Activated T-cell treated with anti-CD3 and anti-CD28 coated beads, Interleukin-2, amount 50 U/mL, for 72 hours (primary cell): ENCODE measurements around the gene C9orf85. TPM values are rescaled to one million over a fixed set of nuclear protein-coding genes. Genes with fewer than 3 reads are reported as not detected.

Experiments used
- ATAC-seq, 2 donors: fragments of 150-1000 bp; cut with Tn5 transposase; replicated peaks in 1 of 2; 2 replicates each; pipeline ENCODE4 v1.10.0; 2021; ENCODE audit warnings: moderate library complexity in 2 of 2, mild to moderate bottlenecking in 1 of 2
- DNase-seq, 2 donors: peaks; one replicate each; pipeline ENCODE4 v3.0.0; 2021 to 2022; ENCODE audit warnings: mixed read lengths in 1 of 2
- H3K27ac Mint-ChIP-seq: one replicate; pipeline ENCODE4 v1.8.0; 2022; ENCODE audit warnings: mild to moderate bottlenecking, moderate library complexity, mixed read lengths
- H3K27me3 Mint-ChIP-seq: one replicate; pipeline ENCODE4 v1.8.0; 2022; ENCODE audit warnings: low read depth, mixed read lengths
- H3K36me3 Mint-ChIP-seq, 2 donors: one replicate each; pipeline ENCODE4 v1.8.0; 2022; ENCODE audit warnings: mixed read lengths in 2 of 2, mild to moderate bottlenecking in 1 of 2; ENCODE audit not compliant: insufficient read depth in 2 of 2
- H3K4me1 Mint-ChIP-seq: one replicate; pipeline ENCODE4 v1.8.0; 2022; ENCODE audit warnings: low read depth, mixed read lengths
- H3K4me3 Mint-ChIP-seq, 2 donors: one replicate each; pipeline ENCODE4 v1.8.0; 2022; ENCODE audit warnings: mild to moderate bottlenecking in 2 of 2, mixed read lengths in 2 of 2, moderate library complexity in 2 of 2
- H3K9me3 Mint-ChIP-seq, 2 donors: one replicate each; pipeline ENCODE4 v1.8.0; 2022; ENCODE audit warnings: mixed read lengths in 2 of 2
- total RNA-seq, 2 donors: library from RNA; stranded (reverse); gene quantifications; one replicate each; pipeline ENCODE4 v1.2.3, GENCODE V29; 2022

The C9orf85 gene, protein sequence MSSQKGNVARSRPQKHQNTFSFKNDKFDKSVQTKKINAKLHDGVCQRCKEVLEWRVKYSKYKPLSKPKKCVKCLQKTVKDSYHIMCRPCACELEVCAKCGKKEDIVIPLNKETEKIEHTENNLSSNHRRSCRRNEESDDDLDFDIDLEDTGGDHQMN
- total RNA-seq, result 10 to 100 TPM; 13.5 to 14.1 TPM

DNA sequence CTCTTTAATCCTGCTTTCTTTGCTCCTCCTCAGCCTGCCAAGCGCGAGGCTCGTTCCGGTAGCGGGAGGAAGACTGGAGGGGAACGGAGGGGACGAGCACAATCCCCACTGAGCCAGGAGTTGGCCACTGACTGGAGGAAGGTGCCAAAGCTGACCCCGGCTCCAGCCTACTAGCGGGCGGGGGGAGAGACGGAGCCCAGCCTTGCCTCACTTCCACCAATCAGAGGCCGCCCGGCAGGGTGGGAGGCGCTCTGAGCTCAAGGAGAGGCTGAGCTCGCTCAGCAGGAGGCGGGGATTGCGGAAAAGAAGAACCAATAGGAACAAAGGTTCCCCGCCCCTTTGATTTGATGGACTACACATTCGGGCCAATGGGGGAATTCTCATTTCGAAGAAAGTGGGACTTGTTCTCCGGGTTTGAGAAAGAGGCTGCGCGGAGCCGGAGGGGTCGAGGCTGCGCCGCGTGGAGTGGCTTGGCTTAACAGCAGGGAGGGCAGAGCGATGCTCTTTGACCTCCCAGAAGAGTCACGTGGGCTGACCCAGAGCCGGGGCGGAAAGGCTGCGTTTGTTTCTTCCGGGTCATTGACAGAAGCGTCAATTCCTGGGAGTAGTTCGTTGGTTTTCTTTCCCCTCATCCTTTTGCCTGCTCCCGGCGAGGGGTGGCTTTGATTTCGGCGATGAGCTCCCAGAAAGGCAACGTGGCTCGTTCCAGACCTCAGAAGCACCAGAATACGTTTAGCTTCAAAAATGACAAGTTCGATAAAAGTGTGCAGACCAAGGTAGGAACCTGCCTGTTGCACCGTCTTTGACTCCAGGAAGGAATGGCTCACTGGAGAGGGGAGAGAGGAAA lies at the start of gene C9orf85, which contains the start of gene ABHD17B:
Gene C9orf85, plus strand, starts transcription at position 579 of the 847 bp plus-strand sequence. Its CDS starts 96 bp downstream, at position 675.
Gene ABHD17B, minus strand, starts transcription at position 133 of the 847 bp plus-strand sequence. CDS start 36,113 bp downstream, outside the sequence.
- H3K36me3 Mint-ChIP-seq, result peaks cover 1 to 4% of the 10 kb centered on the region in 2 donors
- H3K4me1 Mint-ChIP-seq, result peaks cover 67% of the 10 kb centered on the region
- ATAC-seq (peak; percentile 92 to 93), DNase-seq (peak; percentile 96 to 99)
- no peaks in the 10 kb centered on the region for H3K9me3 Mint-ChIP-seq
- H3K27ac Mint-ChIP-seq, result peak within 1 kb of the TSS; percentile 97
- no peaks in the 10 kb centered on the region for H3K27me3 Mint-ChIP-seq
- H3K4me3 Mint-ChIP-seq, result peak within 1 kb of the TSS; percentile 92 to 100

DNA sequence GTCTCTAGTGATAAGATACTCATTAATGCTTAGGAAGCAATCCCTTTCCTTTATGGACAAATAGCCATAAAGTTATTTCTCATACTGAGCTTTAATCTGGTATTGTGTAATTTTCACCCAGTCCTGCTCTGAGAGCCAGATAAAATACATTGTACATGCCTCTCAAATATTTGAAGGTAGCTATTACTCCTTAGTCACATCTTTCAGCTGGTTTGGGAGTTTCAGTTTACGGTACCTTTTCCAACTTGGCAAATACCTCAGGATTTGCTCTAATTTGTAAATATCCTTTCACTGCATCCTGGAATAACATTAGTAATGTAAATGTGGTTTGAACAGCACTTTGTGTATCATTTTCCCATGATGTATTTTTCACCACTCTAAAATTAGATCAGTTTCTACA lies 47.8 kb upstream of the C9orf85 start:
- ATAC-seq (no peak), DNase-seq (no peak)
- Mint-ChIP-seq H3K27me3 (no peaks in the 10 kb centered on the region), H3K27ac (no peak overlapping the region), H3K36me3 (peaks cover 8 to 26% of the 10 kb centered on the region in 2 donors), H3K4me1 (peaks cover 14% of the 10 kb centered on the region), H3K9me3 (peaks cover 5 to 13% of the 10 kb centered on the region in 2 donors), H3K4me3 (no peak overlapping the region)

DNA sequence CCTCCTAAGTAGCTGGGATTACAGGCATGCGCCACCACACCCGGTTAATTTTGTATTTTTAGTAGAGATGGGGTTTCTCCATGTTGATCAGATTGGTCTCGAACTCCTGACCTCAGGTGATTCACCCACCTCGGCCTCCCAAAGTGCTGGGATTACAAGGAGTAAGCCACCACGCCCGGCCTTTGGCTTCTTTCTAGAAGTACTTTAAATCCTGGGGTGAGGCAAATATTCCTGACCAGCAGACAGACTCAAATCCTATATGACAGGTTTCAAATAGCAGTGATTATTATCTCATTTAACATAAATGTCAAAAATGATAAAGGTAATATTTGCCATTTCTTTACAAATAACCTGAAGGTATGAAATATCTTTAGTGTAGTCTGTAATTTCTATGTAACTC lies 36.1 kb upstream of the C9orf85 start:
- no peak for ATAC-seq
- Mint-ChIP-seq H3K4me1 (peaks cover 13% of the 10 kb centered on the region), H3K27ac (no peak overlapping the region), H3K9me3 (peaks cover 11 to 15% of the 10 kb centered on the region in 2 donors), H3K36me3 (peaks cover 14 to 20% of the 10 kb centered on the region in 2 donors), H3K27me3 (no peaks in the 10 kb centered on the region), H3K4me3 (no peak overlapping the region)
- DNase-seq, result no peak

DNA sequence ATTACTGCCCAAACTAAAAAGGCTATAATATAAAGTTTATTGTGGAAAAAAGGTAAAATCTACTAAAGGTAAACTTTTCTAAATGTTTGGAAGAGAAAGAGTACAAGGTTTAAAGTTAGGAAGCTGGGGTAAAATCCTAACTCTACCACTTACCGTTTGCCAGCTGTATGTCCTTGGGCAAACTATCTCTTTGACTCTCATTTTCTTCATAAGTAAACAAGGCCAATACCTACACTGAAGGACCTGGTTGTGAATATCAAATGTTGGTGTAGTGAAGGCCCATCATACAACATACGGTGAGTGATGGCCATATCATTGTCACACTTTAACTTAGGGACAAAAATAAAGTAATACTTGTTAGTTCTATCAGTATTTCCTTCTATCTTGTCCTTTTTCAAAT lies 35.3 kb upstream of the C9orf85 start:
- DNase-seq (no peak), ATAC-seq (no peak)
- Mint-ChIP-seq H3K4me1 (peaks cover 13% of the 10 kb centered on the region), H3K4me3 (no peak overlapping the region), H3K27ac (no peak overlapping the region), H3K9me3 (peaks cover 13 to 18% of the 10 kb centered on the region in 2 donors), H3K27me3 (no peaks in the 10 kb centered on the region), H3K36me3 (peaks cover 19 to 24% of the 10 kb centered on the region in 2 donors)

DNA sequence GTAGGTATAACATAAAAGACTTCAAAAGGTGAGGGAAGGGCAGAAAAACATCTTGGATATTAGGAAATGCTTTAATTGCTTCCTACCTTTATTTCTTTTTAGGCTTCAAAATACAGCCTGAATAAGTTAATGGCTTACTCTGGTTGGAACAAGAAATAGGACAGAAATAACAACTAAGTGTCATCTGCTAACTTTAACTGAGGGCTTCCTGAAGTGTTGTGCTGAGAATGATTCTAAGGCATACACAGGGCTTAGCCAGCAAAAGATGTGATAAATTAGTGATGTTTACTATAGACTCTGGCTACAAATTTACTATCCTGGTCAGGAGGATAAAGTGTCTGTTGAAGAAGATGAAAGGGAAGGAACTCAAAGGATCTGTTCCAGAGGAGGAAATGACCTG lies 34.6 kb upstream of the C9orf85 start:
- Mint-ChIP-seq H3K27ac (no peak overlapping the region), H3K36me3 (peaks cover 20 to 31% of the 10 kb centered on the region in 2 donors)
- no peak for DNase-seq

DNA sequence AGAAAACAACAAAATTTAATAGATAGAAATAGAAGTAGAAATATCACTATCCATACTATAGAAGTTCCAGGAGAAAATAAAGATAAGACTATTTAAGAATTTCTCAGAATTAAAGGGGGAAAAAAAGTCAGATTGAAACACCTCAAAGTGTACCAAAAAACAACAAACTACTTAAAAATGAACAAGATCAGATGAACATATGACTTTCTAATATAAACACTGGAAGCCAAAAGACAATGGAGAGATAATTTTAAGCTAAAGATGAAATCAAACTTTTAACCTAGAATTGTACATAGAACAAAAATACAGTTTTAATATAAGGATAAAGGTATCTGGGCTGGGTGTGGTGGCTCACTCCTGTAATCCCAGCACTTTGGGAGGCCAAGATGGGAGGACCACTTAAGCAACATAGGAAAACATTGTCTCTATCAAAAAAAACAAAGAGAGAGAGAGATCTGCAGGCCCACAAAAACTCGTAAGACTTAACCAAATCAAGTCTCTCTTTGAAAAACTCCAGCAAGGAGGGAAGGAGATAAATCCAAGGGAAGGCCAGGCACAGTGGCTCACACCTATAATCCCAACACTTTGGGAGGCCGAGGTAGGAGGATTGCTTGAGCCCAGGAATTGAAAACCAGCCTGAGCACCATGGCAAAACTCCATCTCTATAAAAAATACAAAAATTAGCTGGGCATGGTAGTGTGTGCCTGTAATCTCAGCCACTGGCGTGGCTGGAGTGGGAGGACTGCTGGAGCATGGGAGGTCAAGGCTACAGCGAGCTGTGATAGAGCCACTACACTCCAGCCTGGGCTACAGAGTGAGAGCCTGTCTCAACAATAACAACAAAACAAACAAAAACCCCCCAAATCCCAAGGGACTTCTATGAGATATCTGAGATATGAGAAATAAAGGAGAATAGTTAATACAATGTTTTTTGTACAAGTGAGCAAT lies 32.8 kb upstream of the C9orf85 start:
- no peak for DNase-seq
- no peaks in the 10 kb centered on the region for H3K27me3 Mint-ChIP-seq
- no peak overlapping the region for H3K27ac Mint-ChIP-seq
- H3K4me3 Mint-ChIP-seq, result no peak overlapping the region
- H3K4me1 Mint-ChIP-seq, result peaks cover 9% of the 10 kb centered on the region
- peaks cover 25 to 43% of the 10 kb centered on the region in 2 donors for H3K36me3 Mint-ChIP-seq
- H3K9me3 Mint-ChIP-seq, result peaks cover 13 to 26% of the 10 kb centered on the region in 2 donors
- ATAC-seq, result no peak

More for the DNA sequence above, 34.6 kb upstream of the C9orf85 start:
- H3K27me3 Mint-ChIP-seq, result no peaks in the 10 kb centered on the region
- H3K9me3 Mint-ChIP-seq, result peaks cover 13 to 21% of the 10 kb centered on the region in 2 donors
- ATAC-seq, result no peak
- no peak overlapping the region for H3K4me3 Mint-ChIP-seq
- peaks cover 13% of the 10 kb centered on the region for H3K4me1 Mint-ChIP-seq

DNA sequence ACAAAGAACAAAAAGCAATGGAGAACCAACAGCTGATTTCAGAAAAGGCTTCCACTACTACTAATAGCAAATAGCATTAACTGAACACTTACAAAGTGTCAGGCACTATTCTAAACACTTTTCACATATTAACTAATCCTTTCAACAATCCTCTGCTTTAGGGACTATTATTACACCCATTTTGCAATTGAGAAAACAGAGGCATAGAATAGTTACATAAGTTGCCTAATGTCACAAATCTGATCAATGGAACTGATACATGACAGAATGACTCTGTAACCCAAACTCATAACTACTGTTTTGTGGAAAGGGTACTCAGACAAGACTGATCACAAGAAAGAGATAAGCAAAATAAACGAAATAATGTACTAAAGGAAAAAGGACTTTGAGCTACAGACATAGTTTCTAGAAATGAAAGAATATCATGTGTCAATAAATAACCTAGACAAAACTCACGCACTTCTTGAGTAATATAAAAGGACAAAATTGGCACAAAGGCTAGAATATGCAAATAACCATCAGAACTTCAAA lies 31.7 kb upstream of the C9orf85 start:
- peaks cover 32 to 54% of the 10 kb centered on the region in 2 donors for H3K36me3 Mint-ChIP-seq
- H3K27ac Mint-ChIP-seq, result no peak overlapping the region
- H3K27me3 Mint-ChIP-seq, result no peaks in the 10 kb centered on the region
- peaks cover 18 to 26% of the 10 kb centered on the region in 2 donors for H3K9me3 Mint-ChIP-seq
- ATAC-seq (no peak), DNase-seq (no peak)
- no peak overlapping the region for H3K4me3 Mint-ChIP-seq
- peaks cover 9% of the 10 kb centered on the region for H3K4me1 Mint-ChIP-seq

DNA sequence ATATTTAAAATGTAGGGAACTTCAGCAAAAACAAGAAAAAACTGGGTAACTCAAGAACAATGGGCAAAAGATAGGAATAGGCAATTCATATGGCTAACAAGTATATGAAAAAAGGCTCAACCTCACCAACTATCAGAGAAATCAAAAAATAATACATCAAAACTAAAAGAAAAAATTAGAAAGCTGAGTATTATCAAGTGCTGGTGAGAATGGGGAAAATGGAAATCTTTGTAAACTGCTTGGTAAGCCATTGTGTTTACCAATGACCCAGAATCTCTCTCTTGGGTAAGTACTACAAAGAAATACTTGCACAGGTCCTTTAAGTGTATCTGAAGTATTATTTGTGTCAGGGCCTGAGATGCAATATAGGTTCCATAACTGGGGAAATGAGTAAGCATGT lies 27.4 kb upstream of the C9orf85 start:
- Mint-ChIP-seq H3K9me3 (peaks cover 12 to 20% of the 10 kb centered on the region in 2 donors), H3K4me1 (peaks cover 30% of the 10 kb centered on the region), H3K4me3 (no peak overlapping the region), H3K27me3 (no peaks in the 10 kb centered on the region), H3K36me3 (peaks cover 25 to 49% of the 10 kb centered on the region in 2 donors), H3K27ac (no peak overlapping the region)
- DNase-seq, result no peak
- no peak for ATAC-seq

DNA sequence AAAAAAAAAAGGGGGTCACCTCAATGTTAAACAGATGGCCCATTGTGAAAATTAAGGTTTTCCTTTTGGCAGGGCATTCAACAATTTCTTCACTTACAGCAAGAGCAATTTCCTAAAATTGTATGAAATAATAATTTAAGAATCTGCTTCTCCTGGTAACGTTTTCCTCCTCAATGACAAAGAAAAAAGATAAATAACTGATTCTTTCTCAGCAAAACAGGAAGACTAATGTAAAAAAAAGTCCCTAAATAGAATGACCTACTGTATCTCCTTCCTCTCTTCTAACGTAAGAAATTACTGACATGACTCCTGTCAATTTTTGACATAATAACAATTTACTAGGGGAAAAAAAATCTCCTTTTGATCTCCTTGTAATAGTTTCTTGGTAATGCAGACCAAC lies 26.0 kb upstream of the C9orf85 start:
- peak overlapping the region; percentile 11 for H3K27ac Mint-ChIP-seq
- no peak overlapping the region for H3K4me3 Mint-ChIP-seq
- peaks cover 7 to 12% of the 10 kb centered on the region in 2 donors for H3K9me3 Mint-ChIP-seq
- DNase-seq (no peak), ATAC-seq (peak in 1 of 2 donors; percentile 30)
- H3K4me1 Mint-ChIP-seq, result peaks cover 38% of the 10 kb centered on the region
- peaks cover 18 to 41% of the 10 kb centered on the region in 2 donors for H3K36me3 Mint-ChIP-seq
- H3K27me3 Mint-ChIP-seq, result no peaks in the 10 kb centered on the region

DNA sequence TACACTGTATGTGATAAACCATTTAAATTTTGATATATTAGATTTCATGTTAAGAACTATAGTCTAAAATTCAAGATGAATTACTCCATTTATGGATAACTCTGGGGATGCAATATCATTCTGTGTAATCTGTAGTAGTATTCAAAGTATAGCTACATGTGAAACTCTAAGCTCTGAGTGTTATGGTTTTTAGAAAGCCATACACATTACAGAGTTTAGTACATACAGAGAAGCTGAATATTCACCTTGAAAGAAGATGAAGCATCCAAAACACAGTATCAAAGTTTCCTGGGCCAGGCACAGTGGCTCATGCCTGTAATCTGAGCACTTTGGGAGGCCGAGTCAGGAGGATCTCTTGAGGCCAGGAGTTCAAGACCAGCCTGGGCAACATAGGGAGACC lies 25.4 kb upstream of the C9orf85 start:
- no peaks in the 10 kb centered on the region for H3K27me3 Mint-ChIP-seq
- H3K27ac Mint-ChIP-seq, result peak overlapping the region; percentile 11
- peaks cover 14 to 38% of the 10 kb centered on the region in 2 donors for H3K36me3 Mint-ChIP-seq
- peak; percentile 32 to 33 for DNase-seq
- peak overlapping the region; percentile 37 to 38 for H3K4me3 Mint-ChIP-seq
- peak; percentile 92 to 94 for ATAC-seq
- H3K9me3 Mint-ChIP-seq, result peaks cover 5 to 9% of the 10 kb centered on the region in 2 donors
- H3K4me1 Mint-ChIP-seq, result peaks cover 38% of the 10 kb centered on the region

DNA sequence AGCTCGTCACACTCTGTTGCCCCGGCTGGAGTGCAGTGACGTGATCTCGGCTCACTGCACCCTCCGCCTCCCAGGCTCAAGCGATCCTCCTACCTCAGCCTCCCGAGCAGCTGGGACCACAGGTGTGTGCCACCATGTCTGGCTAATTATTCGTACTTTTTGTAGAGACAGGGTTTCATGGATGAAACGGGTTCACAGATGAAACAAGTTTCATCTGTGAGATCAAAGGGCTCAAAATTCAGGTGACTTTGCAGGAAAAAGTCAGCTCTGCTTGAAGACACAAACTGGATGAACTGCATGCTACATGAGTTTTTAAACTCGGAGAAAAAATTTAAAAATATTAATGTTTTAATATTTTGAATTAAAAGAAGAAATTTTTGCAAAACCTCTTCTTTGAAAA lies 24.9 kb upstream of the C9orf85 start:
- H3K27me3 Mint-ChIP-seq, result no peaks in the 10 kb centered on the region
- no peak overlapping the region for H3K27ac Mint-ChIP-seq
- H3K4me1 Mint-ChIP-seq, result peaks cover 41% of the 10 kb centered on the region
- H3K36me3 Mint-ChIP-seq, result peaks cover 12 to 33% of the 10 kb centered on the region in 2 donors
- DNase-seq (no peak), ATAC-seq (peak in 1 of 2 donors; percentile 4)
- H3K4me3 Mint-ChIP-seq, result peak overlapping the region in 1 of 2 donors; percentile 38
- peaks cover 5 to 8% of the 10 kb centered on the region in 2 donors for H3K9me3 Mint-ChIP-seq

DNA sequence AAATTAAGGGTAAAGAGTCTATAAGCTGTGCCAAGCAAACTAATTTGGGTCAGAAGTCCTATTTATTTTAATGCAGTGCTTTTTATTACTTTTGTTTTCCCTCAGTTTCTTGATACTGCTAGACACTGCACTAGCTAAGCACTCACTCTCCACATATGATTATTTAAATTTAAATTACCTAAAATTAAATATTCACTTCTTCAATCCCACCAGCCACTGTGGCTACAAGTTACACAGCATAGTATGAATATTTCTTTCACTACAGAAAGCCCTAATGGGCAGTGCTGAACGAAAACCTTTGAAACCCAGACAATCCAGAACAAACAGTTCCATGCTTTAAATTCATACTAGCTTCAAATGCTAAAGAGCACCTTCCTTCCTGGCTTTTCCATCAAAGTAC lies 24.1 kb upstream of the C9orf85 start:
- DNase-seq (no peak), ATAC-seq (no peak)
- peaks cover 42% of the 10 kb centered on the region for H3K4me1 Mint-ChIP-seq
- peak overlapping the region; percentile 9 for H3K27ac Mint-ChIP-seq
- H3K9me3 Mint-ChIP-seq, result peaks cover 3 to 5% of the 10 kb centered on the region in 2 donors
- no peaks in the 10 kb centered on the region for H3K27me3 Mint-ChIP-seq
- H3K36me3 Mint-ChIP-seq, result peaks cover 12 to 28% of the 10 kb centered on the region in 2 donors
- peak overlapping the region; percentile 28 to 59 for H3K4me3 Mint-ChIP-seq
